ENCODE data around the gene ASF1A.

- TF ChIP-seq CTCF (conservative IDR thresholded peaks at IDR 0.05; ENCODE audit: low read length), result no peak
- TF ChIP-seq EZH2phosphoT487 (IDR thresholded peaks at IDR 0.05; ENCODE audit: borderline replicate concordance), result no peak
Measured at GRCh38 chr6:118865100-118865391, 28.9 kb upstream of the ASF1A start.

All from Loucy (cell line).